Measurements from ENCODE around the gene GPR107.

The GPR107 gene

GRCh38 chr9:130137641-130138081, 84.0 kb downstream of the GPR107 start:
- no peak for DNase-seq (ENCODE audit: low spot score)

GRCh38 chr9:130138171-130138653, 84.5 kb downstream of the GPR107 start:
- no peak for DNase-seq (ENCODE audit: low spot score)

GRCh38 chr9:130138791-130139190, 85.1 kb downstream of the GPR107 start:
- no peak for DNase-seq (ENCODE audit: low spot score)

GRCh38 chr9:130139251-130139650, 85.5 kb downstream of the GPR107 start:
- no peak for DNase-seq (ENCODE audit: low spot score)

GRCh38 chr9:130140706-130141105, 87.0 kb downstream of the GPR107 start:
- no peak for DNase-seq (ENCODE audit: low spot score)

GRCh38 chr9:130142056-130142455, 88.3 kb downstream of the GPR107 start:
- DNase-seq (ENCODE audit: low spot score) = no peak

GRCh38 chr9:130142641-130143040, 88.9 kb downstream of the GPR107 start:
- no peak for DNase-seq (ENCODE audit: low spot score)

- no peak for DNase-seq (ENCODE audit: low spot score)
These were observed 89.7 kb downstream of the GPR107 start for GRCh38 chr9:130143279-130143893.

GRCh38 chr9:130143958-130144366, 90.3 kb downstream of the GPR107 start:
- no peak for DNase-seq (ENCODE audit: low spot score)

- no peak for DNase-seq (ENCODE audit: low spot score)
These were observed 91.0 kb downstream of the GPR107 start for GRCh38 chr9:130144703-130145102.

GRCh38 chr9:130145658-130146057, 92.0 kb downstream of the GPR107 start:
- DNase-seq (ENCODE audit: low spot score) = no peak

- DNase-seq (ENCODE audit: low spot score) = no peak
These were observed 93.5 kb downstream of the GPR107 start for GRCh38 chr9:130147198-130147597.

- no peak for DNase-seq (ENCODE audit: low spot score)
These were observed 94.2 kb downstream of the GPR107 start for GRCh38 chr9:130147910-130148309.

GRCh38 chr9:130149031-130149430, 95.3 kb downstream of the GPR107 start:
- no peak for DNase-seq (ENCODE audit: low spot score)

- no peak for DNase-seq (ENCODE audit: low spot score)
These were observed 96.1 kb downstream of the GPR107 start for GRCh38 chr9:130149654-130150286.

- no peak for DNase-seq (ENCODE audit: low spot score)
These were observed 97.2 kb downstream of the GPR107 start for GRCh38 chr9:130150779-130151382.

- DNase-seq (ENCODE audit: low spot score) = no peak
These were observed 101.1 kb downstream of the GPR107 start for GRCh38 chr9:130154816-130155215.

- DNase-seq (ENCODE audit: low spot score) = no peak
These were observed 101.9 kb downstream of the GPR107 start for GRCh38 chr9:130155647-130156046.

- DNase-seq (ENCODE audit: low spot score) = no peak
These were observed 103.0 kb downstream of the GPR107 start for GRCh38 chr9:130156672-130157071.

GRCh38 chr9:130157079-130157478, 103.4 kb downstream of the GPR107 start:
- DNase-seq (ENCODE audit: low spot score) = no peak

- DNase-seq (ENCODE audit: low spot score) = no peak
These were observed 104.3 kb downstream of the GPR107 start for GRCh38 chr9:130158001-130158400.

- DNase-seq (ENCODE audit: low spot score) = no peak
These were observed 105.4 kb downstream of the GPR107 start for GRCh38 chr9:130159057-130159456.

GRCh38 chr9:130159915-130160670, 106.4 kb downstream of the GPR107 start:
- DNase-seq (ENCODE audit: low spot score) = no peak

All from HuH-7 (cell line).